IMR-90 (cell line): Measurements from ENCODE around the gene KIF18B. TPM values are rescaled to one million over a fixed set of nuclear protein-coding genes. Genes with fewer than 3 reads are reported as not detected.

ENCODE experiments used
- ATAC-seq: fragments of 200-7000 bp; cut with Tn5 transposase; 2 replicates; pipeline ENCODE4 v1.9.1; 2020; ENCODE audit warnings: low read depth, mild to moderate bottlenecking, moderate library complexity
- BruUV-seq: library from RNA; stranded (reverse); fragments of 400-500 nt; replicated peaks from 2 replicates; lab custom pipeline; 2021; lab: Mats Ljungman, UMichigan
- CTCF ChIA-PET: fragments of 300-600 bp; formaldehyde crosslinking; extraction: SDS; loops from one replicate; lab custom pipeline; 2021; ENCODE audit warnings: antibody characterized with exemption; lab: Yijun Ruan, JAX
- POLR2A ChIA-PET: fragments of 300-600 bp; sonication (Branson Sonifier 250); formaldehyde crosslinking; loops from one replicate; lab custom pipeline; 2022; ENCODE audit warnings: antibody characterized with exemption; ENCODE audit not compliant: unreplicated experiment; lab: Charles Lee
- DNase-seq: peaks from one replicate; pipeline ENCODE4 v3.0.0; 2013
- H2AFZ ChIP-seq: replicated peaks from 2 replicates; pipeline ENCODE3; 2013; ENCODE audit warnings: low read length, mild to moderate bottlenecking; ENCODE audit not compliant: poor library complexity
- H2AK5ac ChIP-seq: 2 replicates; pipeline ENCODE4 v1.6.1; 2013; ENCODE audit warnings: low read depth, low read length, inconsistent platforms
- H2AK9ac ChIP-seq: replicated peaks from 2 replicates; pipeline ENCODE3; 2013; ENCODE audit warnings: mild to moderate bottlenecking, low read depth, low read length, moderate library complexity; ENCODE audit not compliant: poor library complexity
- H2BK120ac ChIP-seq: 2 replicates; pipeline ENCODE4 v1.6.1; 2013; ENCODE audit warnings: low read depth, low read length, inconsistent platforms
- H2BK15ac ChIP-seq: 3 replicates; pipeline ENCODE4 v1.6.1; 2013; ENCODE audit warnings: low read depth, low read length, inconsistent platforms
- H2BK20ac ChIP-seq: 2 replicates; pipeline ENCODE4 v1.6.1; 2013; ENCODE audit warnings: low read depth, mild to moderate bottlenecking, inconsistent platforms, low read length, moderate library complexity
- H2BK5ac ChIP-seq: 2 replicates; pipeline ENCODE4 v1.6.1; 2013; ENCODE audit warnings: mild to moderate bottlenecking, low read depth, low read length, inconsistent platforms; ENCODE audit not compliant: poor library complexity, severe bottlenecking
- H3K14ac ChIP-seq: replicated peaks from 2 replicates; pipeline ENCODE4 v1.6.1; 2013; ENCODE audit warnings: low read depth, low read length, inconsistent platforms
- H3K18ac ChIP-seq: 2 replicates; pipeline ENCODE4 v1.6.1; 2013; ENCODE audit warnings: low read depth, low read length, control low read depth
- H3K23ac ChIP-seq: 2 replicates; pipeline ENCODE4 v1.6.1; 2013; ENCODE audit warnings: low read depth, low read length, inconsistent platforms
- H3K27ac ChIP-seq: 2 replicates; pipeline ENCODE4 v1.5.1; 2013; ENCODE audit warnings: mild to moderate bottlenecking, control low read depth, low read length; ENCODE audit not compliant: insufficient read depth
- H3K27me3 ChIP-seq: 2 replicates; pipeline ENCODE4 v1.6.1; 2013; ENCODE audit warnings: low read length; ENCODE audit not compliant: control insufficient read depth, insufficient read depth
- H3K36me3 ChIP-seq: 2 replicates; pipeline ENCODE4 v1.6.1; 2013; ENCODE audit warnings: low read length, mixed read lengths; ENCODE audit not compliant: control insufficient read depth, insufficient read depth
- H3K4ac ChIP-seq: 2 replicates; pipeline ENCODE4 v1.6.1; 2013; ENCODE audit warnings: low read depth, low read length, inconsistent platforms
- H3K4me1 ChIP-seq: 2 replicates; pipeline ENCODE4 v1.6.1; 2013; ENCODE audit warnings: low read length, mixed read lengths; ENCODE audit not compliant: control insufficient read depth, insufficient read depth
- H3K4me2 ChIP-seq: 2 replicates; pipeline ENCODE4 v1.6.1; 2013; ENCODE audit warnings: low read depth, mild to moderate bottlenecking, control low read depth, low read length, moderate library complexity
- H3K4me3 ChIP-seq: 2 replicates; pipeline ENCODE4 v1.5.1; 2013; ENCODE audit warnings: low read depth, mild to moderate bottlenecking, control low read depth, low read length, moderate library complexity; ENCODE audit not compliant: insufficient read depth
- H3K56ac ChIP-seq: 2 replicates; pipeline ENCODE4 v1.6.1; 2013; ENCODE audit warnings: low read length, inconsistent platforms; ENCODE audit not compliant: insufficient read depth; ENCODE audit errors: extremely low read depth
- H3K79me1 ChIP-seq, 2 experiments: 2 replicates each; pipeline ENCODE4 v1.6.1; 2013; ENCODE audit warnings: low read length in 2 of 2, inconsistent platforms in 1 of 2, low read depth in 1 of 2
- H3K9ac ChIP-seq: 2 replicates; pipeline ENCODE4 v1.6.1; 2013; ENCODE audit warnings: low read depth, low read length, control low read depth
- H3K9me1 ChIP-seq: 2 replicates; pipeline ENCODE4 v1.6.1; 2013; ENCODE audit warnings: low read length, inconsistent platforms; ENCODE audit not compliant: insufficient read depth
- H3K9me3 ChIP-seq: 2 replicates; pipeline ENCODE4 v1.6.1; 2013; ENCODE audit warnings: low read length; ENCODE audit not compliant: control insufficient read depth, insufficient read depth
- H4K20me1 ChIP-seq: 2 replicates; pipeline ENCODE4 v1.6.1; 2013; ENCODE audit warnings: low read length, inconsistent platforms; ENCODE audit not compliant: insufficient read depth
- H4K5ac ChIP-seq: 2 replicates; pipeline ENCODE4 v1.6.1; 2013; ENCODE audit warnings: mild to moderate bottlenecking, low read depth, low read length, control low read depth
- H4K8ac ChIP-seq, 2 experiments: 2 replicates each; pipeline ENCODE4 v1.6.1; 2013; ENCODE audit warnings: low read depth in 2 of 2, low read length in 2 of 2, control low read depth in 1 of 2, inconsistent platforms in 1 of 2
- H4K91ac ChIP-seq: 2 replicates; pipeline ENCODE4 v1.6.1; 2013; ENCODE audit warnings: low read depth, low read length, inconsistent platforms; ENCODE audit not compliant: insufficient read depth
- CEBPB ChIP-seq: IDR thresholded peaks from 2 replicates; pipeline ENCODE4 v1.6.1; 2012; ENCODE audit warnings: low read depth, low read length, improper control_type of control experiment
- CHD1 ChIP-seq: IDR thresholded peaks from 2 replicates; pipeline ENCODE4 v1.6.1; 2012; ENCODE audit warnings: low read depth, low read length, improper control_type of control experiment
- MAFK ChIP-seq: IDR thresholded peaks from 2 replicates; pipeline ENCODE4 v1.6.1; 2012; ENCODE audit warnings: low read depth, low read length, improper control_type of control experiment
- MXI1 ChIP-seq: IDR thresholded peaks from 2 replicates; pipeline ENCODE4 v1.6.1; 2012; ENCODE audit warnings: low read depth, mild to moderate bottlenecking, low read length, moderate library complexity, borderline replicate concordance
- RAD21 ChIP-seq: IDR thresholded peaks from 2 replicates; pipeline ENCODE4 v1.6.1; 2012; ENCODE audit warnings: low read length, improper control_type of control experiment
- RCOR1 ChIP-seq: IDR thresholded peaks from 2 replicates; pipeline ENCODE4 v1.6.1; 2012; ENCODE audit warnings: mild to moderate bottlenecking, low read length, improper control_type of control experiment; ENCODE audit not compliant: insufficient replicate concordance
- SMC3 ChIP-seq: fragments of 150-350 bp; IDR thresholded peaks from 2 replicates; pipeline ENCODE4 v1.6.1; 2016; ENCODE audit warnings: low read depth, mild to moderate bottlenecking, antibody characterized with exemption, low read length, moderate library complexity
- WGBS, 2 experiments: methylation state at CpG; one replicate each; pipeline versions ENCODE4 v1.1.5 to v1.1.7; 2013; ENCODE audit warnings: missing lambda C conversion rate in 2 of 2; ENCODE audit not compliant: insufficient read length in 1 of 2; ENCODE audit errors: extremely low coverage in 2 of 2; 5-methylcytosine and 5-hydroxymethylcytosine counted together
- dilution Hi-C: fragments of 300-500 bp; cut with HindIII; formaldehyde crosslinking; loops from one replicate; pipeline ENCODE4 v1.14.3; 2018; ENCODE audit warnings: low sequenced_read_pairs; ENCODE audit not compliant: unreplicated experiment
- in situ Hi-C: fragments of 300-500 bp; cut with MboI; formaldehyde crosslinking; loops from 3 replicates; pipeline ENCODE4 v1.14.3; 2019; ENCODE audit warnings: low sequenced_read_pairs, inconsistent platforms, mixed read lengths
- intact Hi-C: fragments of 100-400 bp; cut with micrococcal nuclease; formaldehyde crosslinking; loops from 2 replicates; pipeline ENCODE4 v1.10.0; 2022
- polyA plus RNA-seq, 3 experiments: library from polyadenylated mRNA; depleted of rRNA; stranded (reverse); fragments of >200 nt; gene quantifications; 2 replicates each; pipeline ENCODE4 v1.2.3, GENCODE V29; 2012; ENCODE audit warnings: low replicate concordance in 1 of 3
- total RNA-seq: library from RNA; depleted of rRNA; stranded (reverse); fragments of >200 nt; gene quantifications from 2 replicates; pipeline ENCODE4 v1.2.3, GENCODE V29; 2012
- TF ChIP-seq, protein P1 (sequence below): fragments of 150-350 bp; IDR thresholded peaks from 2 replicates; pipeline ENCODE4 v1.6.1; 2017; ENCODE audit warnings: mild to moderate bottlenecking, antibody characterized with exemption, low read length, low read depth

The KIF18B gene
- total and polyA plus RNA-seq, 2 of the 4 experiments (the other 2 are of a cell fraction), result 1.3 to 16.0 TPM

- Histone ChIP-seq H3K56ac (no peak overlapping the region), H3K4me3 (no peak overlapping the region), H3K18ac (no peak overlapping the region), H3K27me3 (no peaks in the 10 kb centered on the region), H3K4ac (no peak overlapping the region), H3K9me3 (no peaks in the 10 kb centered on the region), H3K14ac (no peak overlapping the region), H4K5ac (no peak overlapping the region), H3K4me1 (peaks cover 12% of the 10 kb centered on the region), H2AFZ (no peak overlapping the region), H2AK9ac (no peak overlapping the region), H3K23ac (peak overlapping the region; percentile 66; the same call in 1 of the 2 replicates), H2BK20ac (0 out of 2 replicates have a peak overlapping the region, but pooled peaks have one; percentile 16), H3K9me1 (peaks cover 10% of the 10 kb centered on the region), H4K20me1 (peaks cover 7% of the 10 kb centered on the region), H3K36me3 (no peaks in the 10 kb centered on the region), H3K27ac (no peak overlapping the region), H2BK5ac (no peak overlapping the region), H3K4me2 (peak overlapping the region; percentile 26), H3K79me1 (peaks cover 20 to 41% of the 10 kb centered on the region in 2 experiments), H4K8ac (peak overlapping the region in 1 of 2 experiments; percentile 40; a peak in 1 of 4 replicates), H2BK120ac (no peak overlapping the region), H2AK5ac (no peak overlapping the region), H2BK15ac (no peak overlapping the region), H4K91ac (no peak overlapping the region), H3K9ac (no peak overlapping the region)
- POLR2A ChIA-PET, result interaction anchor here (0.6 kb wide), 1 partner anchor 17 kb away, joined by 3 read pairs; no protein-coding TSS in a partner anchor
- no peak for DNase-seq
- ATAC-seq, result no peak
- WGBS, 2 experiments, result 100% methylated on average over 1 of the region's 1 CpG; no CpG with 5 or more reads in 1 of the 2 experiments
- in situ Hi-C loops, result no loop called here
- intact Hi-C loops, result no loop called here
- dilution Hi-C loops, result no loop called here
- no TSS peak for BruUV-seq
- CTCF ChIA-PET, result interaction anchor here (0.5 kb wide), 1 partner anchor 27 kb away, joined by 3 read pairs; the partner anchor contains the start of gene C1QL1
- TF ChIP-seq, protein P1, sequence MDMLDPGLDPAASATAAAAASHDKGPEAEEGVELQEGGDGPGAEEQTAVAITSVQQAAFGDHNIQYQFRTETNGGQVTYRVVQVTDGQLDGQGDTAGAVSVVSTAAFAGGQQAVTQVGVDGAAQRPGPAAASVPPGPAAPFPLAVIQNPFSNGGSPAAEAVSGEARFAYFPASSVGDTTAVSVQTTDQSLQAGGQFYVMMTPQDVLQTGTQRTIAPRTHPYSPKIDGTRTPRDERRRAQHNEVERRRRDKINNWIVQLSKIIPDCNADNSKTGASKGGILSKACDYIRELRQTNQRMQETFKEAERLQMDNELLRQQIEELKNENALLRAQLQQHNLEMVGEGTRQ, result no peak
- no peak for TF ChIP-seq SMC3
- TF ChIP-seq CHD1, result no peak
- no peak for TF ChIP-seq RCOR1
- no peak for TF ChIP-seq MXI1
- TF ChIP-seq MAFK, result peak; percentile 27; the same call in 1 of the 2 replicates
- TF ChIP-seq RAD21, result no peak
- TF ChIP-seq CEBPB, result no peak
These were observed 6.8 kb downstream of the KIF18B start for GRCh38 chr17:44940768-44941167.
